ENCODE measurements around the gene DTNA. TPM values are rescaled to one million over a fixed set of nuclear protein-coding genes. Genes with fewer than 3 reads are reported as not detected.

The DTNA gene
- total and polyA plus RNA-seq, 2 of the 8 experiments (the other 6 are each of a cell fraction or from before 2014, with no cell fraction given) = 30.2 to 32.7 TPM

DNA sequence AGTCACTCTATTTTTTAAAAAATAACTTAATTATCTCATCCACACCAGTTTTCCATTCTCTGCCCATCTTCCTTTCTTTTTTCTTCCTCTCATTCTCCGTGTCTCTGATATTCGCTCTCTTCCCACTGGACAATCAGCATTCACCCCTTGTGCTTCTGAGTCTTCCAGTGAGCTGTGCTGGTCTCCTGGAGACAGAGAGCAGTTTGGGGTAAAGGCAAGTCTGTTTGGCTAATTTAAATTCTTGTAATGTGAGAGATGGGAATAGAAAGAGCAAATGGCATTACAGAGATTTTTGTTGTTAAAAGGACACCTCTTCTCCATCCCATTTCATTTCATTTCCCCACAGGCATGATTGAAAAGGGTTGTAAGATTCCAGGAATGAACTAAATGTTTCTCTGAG, 107.5 kb downstream of the DTNA start:
- no peak overlapping the region for H3K56ac ChIP-seq (replicated peaks; ENCODE audit: insufficient read length, low read depth, low read length)
- 95% methylated on average over 2 of the region's 2 CpGs; no CpG with 5 or more reads in 1 of the 2 experiments for WGBS, 2 experiments (ENCODE audit: extremely low coverage in 1 of 2, insufficient coverage in 1 of 2, insufficient read length in 1 of 2, insufficient replicate concordance in 2 of 2, low coverage in 1 of 2, low lambda C conversion rate in 2 of 2, missing lambda C conversion rate in 1 of 2)
- H3K27ac ChIP-seq (ENCODE audit: low read depth, low read length) = no peak overlapping the region
- no peak overlapping the region for H3K23ac ChIP-seq (ENCODE audit: insufficient read length)
- no peaks in the 10 kb centered on the region for H3K23me2 ChIP-seq (ENCODE audit: low read depth, low read length)
- H4K8ac ChIP-seq (ENCODE audit: extremely low read depth, insufficient read depth, low read length) = no peak overlapping the region
- H2AFZ ChIP-seq (ENCODE audit: low read length) = no peak overlapping the region
- H3K4me2 ChIP-seq (ENCODE audit: insufficient read depth in 1 of 2, low read depth in 2 of 2, low read length in 2 of 2) = no peak overlapping the region
- no peak overlapping the region for H2BK15ac ChIP-seq (ENCODE audit: low read length)
- H4K20me1 ChIP-seq (replicated peaks in 1 of 2; ENCODE audit: control insufficient read depth in 1 of 2, insufficient read depth in 2 of 2, low read length in 2 of 2) = no peaks in the 10 kb centered on the region
- no peaks in the 10 kb centered on the region for H3K79me1 ChIP-seq (ENCODE audit: low read depth, low read length)
- no peak overlapping the region for H3K14ac ChIP-seq (ENCODE audit: insufficient read length)
- no peak for FAIRE-seq
- ChIA-PET CTCF (ENCODE audit: partially characterized antibody) (interaction anchor here (0.6 to 1.7 kb wide), 4 partner anchors 10 to 156 kb away, joined by 3 to 6 read pairs (median 4); no protein-coding TSS in a partner anchor), POLR2A (ENCODE audit: partially characterized antibody) (no interaction called here)
- H2BK20ac ChIP-seq (ENCODE audit: low read length) = no peak overlapping the region
- no peaks in the 10 kb centered on the region; a peak in 1 of 8 replicates for H3K36me3 ChIP-seq (ENCODE audit: control insufficient read depth in 2 of 4, insufficient read depth in 4 of 4, low read length in 3 of 4)
- H3K4ac ChIP-seq (replicated peaks; ENCODE audit: insufficient read length, low read depth, low read length) = no peak overlapping the region
- H2BK120ac ChIP-seq (replicated peaks; ENCODE audit: low read depth, low read length) = no peak overlapping the region
- no peak overlapping the region for H2AK5ac ChIP-seq (ENCODE audit: low read depth, low read length)
- no peak overlapping the region for H3K18ac ChIP-seq (ENCODE audit: extremely low read depth, low read length)
- no peak overlapping the region for H4K91ac ChIP-seq (replicated peaks; ENCODE audit: insufficient read length, low read length)
- no peaks in the 10 kb centered on the region for H3K9me3 ChIP-seq (ENCODE audit: insufficient read depth in 2 of 2, low read depth in 1 of 2, low read length in 1 of 2)
- no peaks in the 10 kb centered on the region for H3K79me2 ChIP-seq (ENCODE audit: control insufficient read depth in 1 of 2, insufficient read depth in 2 of 2, low read length in 2 of 2)
- no peak overlapping the region for H4K5ac ChIP-seq (ENCODE audit: insufficient read length, low read depth, low read length)
- H3K4me1 ChIP-seq (replicated peaks in 1 of 4; ENCODE audit: control insufficient read depth in 3 of 4, insufficient read depth in 4 of 4, low read length in 3 of 4) = peaks cover 0 to 6% (median 0%) of the 10 kb centered on the region in 4 experiments; a peak in 2 of 7 replicates
- no peak overlapping the region for H2BK12ac ChIP-seq (ENCODE audit: low read depth, low read length)
- H3K27me3 ChIP-seq (replicated peaks in 1 of 4; ENCODE audit: control insufficient read depth in 3 of 4, extremely low read depth in 1 of 4, insufficient read depth in 3 of 4, low read length in 3 of 4) = no peaks in the 10 kb centered on the region
- H3K4me3 ChIP-seq (ENCODE audit: extremely low read depth in 1 of 4, insufficient read depth in 2 of 4, low read depth in 3 of 4, low read length in 4 of 4) = no peak overlapping the region
- H3K9ac ChIP-seq (replicated peaks in 1 of 4; ENCODE audit: extremely low read depth in 1 of 4, low read depth in 3 of 4, low read length in 3 of 4) = peak overlapping the region in 1 of 4 experiments; percentile 45; a peak in 1 of 7 replicates
- no peak overlapping the region for H2BK5ac ChIP-seq (ENCODE audit: low read depth, low read length)
- no peak for DNase-seq (ENCODE audit: low read depth in 1 of 2, low spot score in 2 of 2)
- TF ChIP-seq, protein P1, sequence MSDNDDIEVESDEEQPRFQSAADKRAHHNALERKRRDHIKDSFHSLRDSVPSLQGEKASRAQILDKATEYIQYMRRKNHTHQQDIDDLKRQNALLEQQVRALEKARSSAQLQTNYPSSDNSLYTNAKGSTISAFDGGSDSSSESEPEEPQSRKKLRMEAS (IDR thresholded peaks at IDR 0.05) = no peak
- TF ChIP-seq EZH2 (IDR thresholded peaks at IDR 0.05; ENCODE audit: low read depth, low read length, severe bottlenecking) (no peak), RFX5 (IDR thresholded peaks at IDR 0.05; ENCODE audit: borderline replicate concordance, low read depth, low read length) (no peak), FOSL1 (IDR thresholded peaks at IDR 0.05; ENCODE audit: insufficient read depth, low read depth, low read length) (no peak), SRF (IDR thresholded peaks at IDR 0.05; ENCODE audit: low read depth, low read length) (no peak), GTF2F1 (IDR thresholded peaks at IDR 0.05; ENCODE audit: borderline replicate concordance, low read depth, low read length) (no peak), SP1 (IDR thresholded peaks at IDR 0.05; ENCODE audit: low read depth, low read length) (no peak), HDAC2 (IDR thresholded peaks at IDR 0.05; ENCODE audit: borderline replicate concordance in 1 of 2, low read depth in 2 of 2, low read length in 2 of 2) (no peak), BCL11A (IDR thresholded peaks at IDR 0.05; ENCODE audit: low read depth in 2 of 2, low read length in 2 of 2) (no peak), JUND (IDR thresholded peaks at IDR 0.05; ENCODE audit: low read length) (no peak), CBX8 (IDR thresholded peaks at IDR 0.05; ENCODE audit: borderline replicate concordance, low read depth, low read length) (no peak)
- TF ChIP-seq, protein P2, sequence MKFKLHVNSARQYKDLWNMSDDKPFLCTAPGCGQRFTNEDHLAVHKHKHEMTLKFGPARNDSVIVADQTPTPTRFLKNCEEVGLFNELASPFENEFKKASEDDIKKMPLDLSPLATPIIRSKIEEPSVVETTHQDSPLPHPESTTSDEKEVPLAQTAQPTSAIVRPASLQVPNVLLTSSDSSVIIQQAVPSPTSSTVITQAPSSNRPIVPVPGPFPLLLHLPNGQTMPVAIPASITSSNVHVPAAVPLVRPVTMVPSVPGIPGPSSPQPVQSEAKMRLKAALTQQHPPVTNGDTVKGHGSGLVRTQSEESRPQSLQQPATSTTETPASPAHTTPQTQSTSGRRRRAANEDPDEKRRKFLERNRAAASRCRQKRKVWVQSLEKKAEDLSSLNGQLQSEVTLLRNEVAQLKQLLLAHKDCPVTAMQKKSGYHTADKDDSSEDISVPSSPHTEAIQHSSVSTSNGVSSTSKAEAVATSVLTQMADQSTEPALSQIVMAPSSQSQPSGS (IDR thresholded peaks at IDR 0.05; ENCODE audit: low read length) = no peak
